Activated naive CD8-positive, alpha-beta T cell (primary cell): ENCODE results near the gene STMN3.

Experiments
- H3K27ac Mint-ChIP-seq: one replicate; pipeline ENCODE4 v1.8.0; 2021; ENCODE audit warnings: mixed read lengths
- H3K27me3 Mint-ChIP-seq: one replicate; pipeline ENCODE4 v1.8.0; 2021; ENCODE audit warnings: mixed read lengths
- H3K36me3 Mint-ChIP-seq: one replicate; pipeline ENCODE4 v1.8.0; 2021; ENCODE audit warnings: mixed read lengths
- H3K4me1 Mint-ChIP-seq: one replicate; pipeline ENCODE4 v1.8.0; 2021; ENCODE audit warnings: low read depth, mixed read lengths
- H3K4me3 Mint-ChIP-seq: one replicate; pipeline ENCODE4 v1.8.0; 2021; ENCODE audit warnings: mild to moderate bottlenecking, mixed read lengths
- H3K9me3 Mint-ChIP-seq: one replicate; pipeline ENCODE4 v1.8.0; 2021; ENCODE audit warnings: low read depth, mixed read lengths

Gene STMN3

GRCh38 chr20:63694584-63695423, 41.6 kb upstream of the STMN3 start:
- H3K36me3 Mint-ChIP-seq, result no peaks in the 10 kb centered on the region
- no peak overlapping the region for H3K4me3 Mint-ChIP-seq
- no peaks in the 10 kb centered on the region for H3K9me3 Mint-ChIP-seq

DNA sequence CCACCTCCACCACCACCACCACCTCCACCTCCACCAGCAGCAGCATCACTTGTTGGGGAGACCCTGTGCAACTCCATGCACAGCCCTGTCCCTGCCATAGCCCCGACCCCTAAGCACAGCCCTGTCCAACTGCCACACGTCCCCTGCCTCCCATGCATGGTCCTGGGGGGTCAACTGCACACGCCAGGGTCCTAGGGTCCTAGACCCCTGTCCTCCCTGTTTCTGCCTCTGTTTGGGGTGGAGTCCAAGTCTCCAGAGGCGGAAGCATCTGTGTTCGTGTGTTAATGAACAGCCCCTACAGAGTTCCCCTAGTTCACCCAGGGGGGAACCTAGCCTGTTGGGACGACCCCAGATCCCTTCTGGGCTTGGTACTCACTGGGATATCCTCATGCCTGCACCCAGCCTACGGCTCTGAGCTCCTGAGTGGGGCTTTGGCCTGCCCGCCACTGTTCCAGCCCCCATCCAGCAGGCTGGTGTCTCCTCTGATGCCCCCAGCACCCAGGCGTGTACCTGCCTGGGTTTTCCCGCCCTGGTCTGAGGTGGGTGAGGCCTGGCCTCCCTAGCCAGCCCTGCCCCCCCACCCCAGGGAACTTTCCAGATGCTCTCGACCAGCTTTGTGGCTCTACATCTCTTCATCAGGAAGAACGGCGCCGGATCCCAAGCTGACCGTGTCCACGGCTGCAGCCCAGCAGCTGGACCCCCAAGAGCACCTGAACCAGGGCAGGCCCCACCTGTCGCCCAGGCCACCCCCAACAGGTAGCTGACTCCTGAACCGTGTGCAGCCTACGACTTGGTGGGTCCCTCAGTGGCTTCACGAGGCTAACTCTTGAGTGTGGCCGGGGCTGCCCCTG, 40.7 kb upstream of the STMN3 start:
- Mint-ChIP-seq H3K27me3 (no peaks in the 10 kb centered on the region), H3K36me3 (no peaks in the 10 kb centered on the region), H3K4me1 (peaks cover 15% of the 10 kb centered on the region), H3K4me3 (no peak overlapping the region), H3K9me3 (no peaks in the 10 kb centered on the region), H3K27ac (peak overlapping the region; percentile 46)

More at GRCh38 chr20:63694584-63695423, 41.6 kb upstream of the STMN3 start:
- Mint-ChIP-seq H3K4me1 (peaks cover 18% of the 10 kb centered on the region), H3K27me3 (no peaks in the 10 kb centered on the region), H3K27ac (no peak overlapping the region)

- H3K4me1 Mint-ChIP-seq, result peaks cover 15% of the 10 kb centered on the region
- no peaks in the 10 kb centered on the region for H3K27me3 Mint-ChIP-seq
These were observed 40.0 kb upstream of the STMN3 start for GRCh38 chr20:63693083-63693732.

DNA sequence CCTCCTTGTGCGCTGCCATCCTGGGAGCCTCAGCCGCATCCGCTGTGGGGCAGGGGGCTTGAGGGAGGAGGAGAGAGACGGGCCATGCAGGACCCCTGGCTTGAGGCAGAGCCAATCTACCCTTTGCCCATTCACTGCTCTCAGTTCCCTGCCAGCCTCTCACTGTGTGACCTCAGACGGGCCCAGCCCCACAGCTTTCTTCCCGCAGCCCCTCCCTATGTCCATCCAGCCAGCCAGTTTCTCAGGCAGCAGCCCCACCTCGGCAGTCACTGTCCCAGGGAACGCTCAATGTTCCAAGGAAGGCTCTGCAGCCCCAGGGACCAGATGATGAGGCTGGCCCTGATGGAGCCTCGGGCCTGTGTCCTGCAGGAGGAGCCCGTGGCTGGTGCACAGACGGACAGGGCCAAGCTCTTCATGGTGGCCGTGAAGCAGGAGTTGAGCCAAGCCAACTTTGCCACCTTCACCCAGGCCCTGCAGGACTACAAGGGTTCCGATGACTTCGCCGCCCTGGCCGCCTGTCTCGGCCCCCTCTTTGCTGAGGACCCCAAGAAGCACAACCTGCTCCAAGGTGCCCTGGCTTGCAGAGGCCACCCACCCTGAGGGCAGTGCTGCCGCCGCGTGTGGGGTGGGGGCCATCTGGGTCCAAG, 39.3 kb upstream of the STMN3 start:
- no peak overlapping the region for H3K4me3 Mint-ChIP-seq

More at GRCh38 chr20:63693083-63693732, 40.0 kb upstream of the STMN3 start:
- Mint-ChIP-seq H3K4me3 (no peak overlapping the region), H3K36me3 (no peaks in the 10 kb centered on the region), H3K9me3 (no peaks in the 10 kb centered on the region), H3K27ac (no peak overlapping the region)

DNA sequence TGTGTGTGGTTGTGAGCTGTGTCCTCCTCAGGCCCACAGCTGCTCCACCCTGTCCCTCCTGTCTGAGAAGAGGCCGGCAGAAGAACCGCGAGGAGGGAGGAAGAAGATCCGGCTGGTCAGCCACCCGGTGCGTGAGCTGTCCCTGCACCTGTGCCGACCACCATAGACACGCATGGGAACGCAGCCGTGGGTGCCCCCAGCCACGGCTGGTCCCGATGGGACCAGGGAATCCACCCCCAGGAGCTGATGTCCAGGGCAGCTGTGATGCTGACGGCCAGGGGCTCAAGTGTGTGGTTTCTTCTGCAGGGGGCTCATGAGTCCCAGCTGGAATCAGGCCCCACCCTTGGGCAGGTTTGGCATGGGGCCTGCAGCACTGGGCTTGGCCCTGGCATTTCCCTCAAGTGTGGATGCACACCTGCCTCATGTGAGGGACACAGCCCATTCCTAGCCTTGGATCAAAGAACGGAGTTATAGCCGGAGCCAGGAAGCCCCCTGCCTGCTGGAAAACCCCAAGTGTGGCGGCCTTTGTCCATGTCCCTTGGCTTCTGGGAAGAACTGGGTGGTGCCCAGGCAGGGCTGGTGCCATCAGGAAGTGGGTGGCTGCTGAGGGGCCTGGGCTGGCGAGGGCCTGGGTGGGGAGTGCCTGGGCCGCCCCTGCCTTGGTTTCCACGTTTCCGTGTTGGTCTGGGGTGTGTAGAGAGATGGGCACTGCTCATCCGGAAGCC, 38.6 kb upstream of the STMN3 start:
- Mint-ChIP-seq H3K9me3 (no peaks in the 10 kb centered on the region), H3K4me1 (peaks cover 11% of the 10 kb centered on the region), H3K36me3 (no peaks in the 10 kb centered on the region), H3K4me3 (no peak overlapping the region), H3K27me3 (no peaks in the 10 kb centered on the region), H3K27ac (no peak overlapping the region)

More for the DNA sequence above, 39.3 kb upstream of the STMN3 start:
- H3K27ac Mint-ChIP-seq, result no peak overlapping the region
- H3K36me3 Mint-ChIP-seq, result no peaks in the 10 kb centered on the region
- H3K9me3 Mint-ChIP-seq, result no peaks in the 10 kb centered on the region
- peaks cover 15% of the 10 kb centered on the region for H3K4me1 Mint-ChIP-seq
- H3K27me3 Mint-ChIP-seq, result no peaks in the 10 kb centered on the region

DNA sequence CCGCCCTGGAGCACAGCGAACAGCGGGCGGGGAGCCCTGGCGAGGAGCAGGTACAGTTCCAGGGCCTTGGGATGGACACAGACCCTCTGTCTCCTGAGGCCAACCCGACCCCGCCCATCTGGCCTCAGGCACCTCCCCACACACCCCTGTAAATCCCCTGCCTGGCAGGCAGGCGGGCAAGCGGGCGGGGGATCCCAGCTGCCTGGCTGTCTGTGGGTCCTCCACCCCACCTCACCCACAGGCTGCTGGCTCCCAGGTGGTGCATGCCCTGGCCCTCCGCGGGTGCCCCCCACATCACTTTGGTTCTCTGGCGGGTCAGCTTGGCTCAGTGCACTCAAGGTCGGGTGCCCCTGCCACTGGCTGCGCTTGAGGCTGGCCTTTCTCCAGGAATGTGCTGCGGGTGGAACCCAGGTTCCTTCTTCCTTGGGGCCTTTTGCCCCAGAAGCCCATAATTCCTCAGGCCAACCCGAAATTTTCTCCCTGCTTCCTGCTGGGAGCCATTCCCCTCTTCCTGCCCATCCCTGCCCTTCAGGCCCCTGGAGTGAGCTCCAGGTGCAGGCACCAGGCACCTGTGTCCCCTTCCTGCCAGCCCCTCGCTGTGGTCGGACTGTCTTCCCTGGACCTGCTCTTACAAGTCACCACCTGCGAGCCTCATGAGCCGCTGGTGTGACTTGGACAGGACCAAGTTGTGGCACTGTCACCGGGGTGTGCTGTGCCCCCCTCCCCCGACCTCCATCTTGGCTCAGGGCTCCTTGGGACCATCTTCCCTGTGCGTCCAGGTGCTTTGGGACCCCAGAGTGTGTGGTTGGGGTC, 37.9 kb upstream of the STMN3 start:
- H3K9me3 Mint-ChIP-seq, result no peaks in the 10 kb centered on the region
- H3K4me1 Mint-ChIP-seq, result peaks cover 11% of the 10 kb centered on the region
- no peak overlapping the region for H3K4me3 Mint-ChIP-seq
- H3K27me3 Mint-ChIP-seq, result no peaks in the 10 kb centered on the region
- H3K36me3 Mint-ChIP-seq, result no peaks in the 10 kb centered on the region
- H3K27ac Mint-ChIP-seq, result no peak overlapping the region

DNA sequence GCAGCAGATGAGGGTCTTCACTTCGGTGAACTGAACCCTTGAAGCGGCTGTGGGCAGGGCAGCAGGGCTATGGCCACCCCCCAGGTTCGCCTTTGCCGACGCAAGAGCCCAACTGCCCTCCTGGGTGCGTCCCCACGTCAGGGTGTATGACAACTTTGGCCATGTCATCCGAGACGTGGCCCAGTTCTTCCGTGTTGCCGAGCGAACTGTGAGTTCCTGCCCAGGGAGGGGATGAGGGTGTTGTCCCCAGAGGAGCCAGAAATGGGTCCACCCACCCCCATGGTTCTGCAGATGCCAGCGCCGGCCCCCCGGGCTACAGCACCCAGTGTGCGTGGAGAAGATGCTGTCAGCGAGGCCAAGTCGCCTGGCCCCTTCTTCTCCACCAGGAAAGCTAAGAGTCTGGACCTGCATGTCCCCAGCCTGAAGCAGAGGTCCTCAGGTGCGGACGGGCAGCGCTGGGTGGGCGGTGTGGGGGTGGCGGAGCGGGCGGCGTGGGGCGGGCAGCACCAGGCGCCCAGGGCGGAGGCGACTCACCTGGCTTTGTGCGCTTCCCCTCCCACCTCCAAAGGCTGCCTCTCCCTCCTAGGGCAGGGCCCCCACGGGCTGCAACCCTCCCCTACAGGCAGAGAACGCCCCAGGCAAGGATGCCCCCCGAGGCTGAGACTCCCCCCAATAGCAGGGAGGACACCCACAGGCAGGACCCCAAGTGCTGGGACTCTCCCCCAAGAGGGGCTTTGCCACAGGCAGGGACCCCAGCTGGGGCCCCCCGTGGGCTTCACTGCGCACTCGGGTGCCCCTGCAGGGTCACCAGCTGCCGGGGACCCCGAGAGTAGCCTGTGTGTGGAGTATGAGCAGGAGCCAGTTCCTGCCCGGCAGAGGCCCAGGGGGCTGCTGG, 37.0 kb upstream of the STMN3 start:
- Mint-ChIP-seq H3K27ac (no peak overlapping the region), H3K4me1 (peaks cover 7% of the 10 kb centered on the region), H3K4me3 (no peak overlapping the region), H3K9me3 (no peaks in the 10 kb centered on the region), H3K36me3 (no peaks in the 10 kb centered on the region), H3K27me3 (no peaks in the 10 kb centered on the region)

- H3K4me1 Mint-ChIP-seq, result peaks cover 7% of the 10 kb centered on the region
- no peaks in the 10 kb centered on the region for H3K9me3 Mint-ChIP-seq
- no peaks in the 10 kb centered on the region for H3K36me3 Mint-ChIP-seq
- H3K4me3 Mint-ChIP-seq, result no peak overlapping the region
- H3K27ac Mint-ChIP-seq, result no peak overlapping the region
- no peaks in the 10 kb centered on the region for H3K27me3 Mint-ChIP-seq
These were observed 36.1 kb upstream of the STMN3 start for GRCh38 chr20:63689046-63690002.

DNA sequence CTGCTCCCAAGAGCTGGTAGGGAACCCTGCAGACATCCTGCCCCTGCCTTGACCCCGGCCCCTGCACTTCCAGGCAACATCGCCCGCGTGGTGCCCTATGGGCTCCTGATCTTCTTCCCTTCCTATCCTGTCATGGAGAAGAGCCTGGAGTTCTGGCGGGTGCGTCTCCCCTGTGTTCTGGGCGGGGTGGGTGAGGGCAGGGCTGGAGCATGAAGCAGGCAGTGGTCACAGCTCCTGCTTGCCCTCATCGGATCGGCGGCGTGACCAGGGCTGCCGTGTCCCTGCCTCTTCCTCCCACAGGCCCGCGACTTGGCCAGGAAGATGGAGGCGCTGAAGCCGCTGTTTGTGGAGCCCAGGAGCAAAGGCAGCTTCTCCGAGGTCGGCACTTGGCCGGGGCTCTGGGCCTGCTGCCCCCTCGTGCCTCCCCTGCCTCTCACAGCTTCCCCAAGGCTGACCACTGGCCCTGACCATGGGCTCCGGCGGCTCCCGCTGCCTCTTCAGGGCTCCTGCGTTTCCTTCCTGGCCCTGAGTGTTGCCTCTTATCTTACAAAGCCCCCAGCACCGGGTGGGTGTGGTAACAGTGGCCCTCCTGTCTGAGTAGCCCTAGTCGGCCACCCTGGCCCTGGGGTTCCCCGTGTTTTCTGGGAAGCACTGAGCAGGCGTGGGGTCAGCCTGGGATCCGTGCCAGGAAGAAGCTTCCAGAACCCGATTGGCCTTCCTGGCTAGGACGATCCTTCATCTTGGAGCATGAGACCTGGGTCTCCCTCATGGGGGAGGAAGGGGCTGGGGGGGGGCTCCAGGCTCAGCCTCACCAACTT, 35.2 kb upstream of the STMN3 start:
- H3K27me3 Mint-ChIP-seq, result no peaks in the 10 kb centered on the region
- peaks cover 4% of the 10 kb centered on the region for H3K4me1 Mint-ChIP-seq
- no peaks in the 10 kb centered on the region for H3K9me3 Mint-ChIP-seq
- H3K27ac Mint-ChIP-seq, result no peak overlapping the region
- H3K36me3 Mint-ChIP-seq, result no peaks in the 10 kb centered on the region
- no peak overlapping the region for H3K4me3 Mint-ChIP-seq

DNA sequence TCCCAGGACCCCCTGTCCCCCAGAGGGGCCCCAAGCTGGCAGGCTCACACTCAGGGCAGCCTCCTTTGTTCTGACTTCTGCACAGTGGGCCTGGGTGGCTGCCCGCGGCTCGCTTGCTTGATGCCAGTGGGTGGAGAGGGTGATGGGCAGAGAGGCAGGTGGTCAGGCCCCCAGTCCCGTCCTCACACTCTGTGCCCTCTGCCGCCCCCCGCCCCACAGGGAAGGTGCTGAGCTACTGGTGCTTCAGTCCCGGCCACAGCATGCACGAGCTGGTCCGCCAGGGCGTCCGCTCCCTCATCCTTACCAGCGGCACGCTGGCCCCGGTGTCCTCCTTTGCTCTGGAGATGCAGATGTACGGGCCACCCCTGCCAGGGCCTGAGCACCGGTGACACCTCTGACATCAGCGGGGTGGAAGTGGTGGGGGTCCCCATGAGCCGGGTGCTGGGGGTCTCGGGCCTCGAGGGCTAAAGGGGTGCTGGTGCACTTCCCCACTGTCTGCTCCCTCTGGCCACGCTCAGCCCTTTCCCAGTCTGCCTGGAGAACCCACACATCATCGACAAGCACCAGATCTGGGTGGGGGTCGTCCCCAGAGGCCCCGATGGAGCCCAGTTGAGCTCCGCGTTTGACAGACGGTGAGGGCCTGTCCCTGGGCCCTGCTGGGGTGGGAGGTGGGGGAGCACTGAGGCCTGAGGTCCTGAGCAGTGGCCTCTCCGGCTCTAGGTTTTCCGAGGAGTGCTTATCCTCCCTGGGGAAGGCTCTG, 34.4 kb upstream of the STMN3 start:
- Mint-ChIP-seq H3K4me1 (peaks cover 4% of the 10 kb centered on the region), H3K36me3 (no peaks in the 10 kb centered on the region), H3K4me3 (no peak overlapping the region), H3K9me3 (no peaks in the 10 kb centered on the region), H3K27ac (no peak overlapping the region), H3K27me3 (no peaks in the 10 kb centered on the region)
